ENCODE results near the gene DGKE.

Gene DGKE

GRCh38 chr17:56834380-56835263 is 671 bp downstream of the DGKE start:
- in situ Hi-C loops (cut with HindIII; ENCODE audit: low pct_ligation_motif_present, low pct_unique_long_range_greater_than_20kb, low sequenced_read_pairs) = no loop called here
- DNase-seq = peak; percentile 61

GRCh38 chr17:56835264-56835585 is 1.3 kb downstream of the DGKE start:
- in situ Hi-C loops (cut with HindIII; ENCODE audit: low pct_ligation_motif_present, low pct_unique_long_range_greater_than_20kb, low sequenced_read_pairs) = no loop called here

GRCh38 chr17:56838687-56839086 is 4.7 kb downstream of the DGKE start:
- DNase-seq = no peak
- in situ Hi-C loops (cut with HindIII; ENCODE audit: low pct_ligation_motif_present, low pct_unique_long_range_greater_than_20kb, low sequenced_read_pairs) = no loop called here

More at GRCh38 chr17:56835264-56835585, 1.3 kb downstream of the DGKE start:
- peak; percentile 9 for DNase-seq

- in situ Hi-C loops (cut with HindIII; ENCODE audit: low pct_ligation_motif_present, low pct_unique_long_range_greater_than_20kb, low sequenced_read_pairs) = no loop called here
- DNase-seq = no peak
These were observed 8.6 kb downstream of the DGKE start for GRCh38 chr17:56842577-56842976.

GRCh38 chr17:56845934-56846333 is 12.0 kb downstream of the DGKE start:
- in situ Hi-C loops (cut with HindIII; ENCODE audit: low pct_ligation_motif_present, low pct_unique_long_range_greater_than_20kb, low sequenced_read_pairs) = no loop called here
- DNase-seq = no peak

- in situ Hi-C loops (cut with HindIII; ENCODE audit: low pct_ligation_motif_present, low pct_unique_long_range_greater_than_20kb, low sequenced_read_pairs) = no loop called here
- no peak for DNase-seq
These were observed 13.2 kb downstream of the DGKE start for GRCh38 chr17:56847106-56847505.

- no peak for DNase-seq
- in situ Hi-C loops (cut with HindIII; ENCODE audit: low pct_ligation_motif_present, low pct_unique_long_range_greater_than_20kb, low sequenced_read_pairs) = no loop called here
These were observed 15.2 kb downstream of the DGKE start for GRCh38 chr17:56849131-56849530.

- no peak for DNase-seq
- in situ Hi-C loops (cut with HindIII; ENCODE audit: low pct_ligation_motif_present, low pct_unique_long_range_greater_than_20kb, low sequenced_read_pairs) = no loop called here
These were observed 16.6 kb downstream of the DGKE start for GRCh38 chr17:56850591-56850990.

GRCh38 chr17:56851008-56851407 is 17.1 kb downstream of the DGKE start:
- in situ Hi-C loops (cut with HindIII; ENCODE audit: low pct_ligation_motif_present, low pct_unique_long_range_greater_than_20kb, low sequenced_read_pairs) = no loop called here
- no peak for DNase-seq

GRCh38 chr17:56861899-56862298 is 27.9 kb downstream of the DGKE start:
- in situ Hi-C loops (cut with HindIII; ENCODE audit: low pct_ligation_motif_present, low pct_unique_long_range_greater_than_20kb, low sequenced_read_pairs) = no loop called here
- DNase-seq = no peak

- in situ Hi-C loops (cut with HindIII; ENCODE audit: low pct_ligation_motif_present, low pct_unique_long_range_greater_than_20kb, low sequenced_read_pairs) = no loop called here
These were observed 30.0 kb downstream of the DGKE start for GRCh38 chr17:56863974-56864373.

GRCh38 chr17:56866076-56866475 is 32.1 kb downstream of the DGKE start:
- in situ Hi-C loops (cut with HindIII; ENCODE audit: low pct_ligation_motif_present, low pct_unique_long_range_greater_than_20kb, low sequenced_read_pairs) = no loop called here

More at GRCh38 chr17:56863974-56864373, 30.0 kb downstream of the DGKE start:
- DNase-seq = no peak

GRCh38 chr17:56866496-56866895 is 32.5 kb downstream of the DGKE start:
- no peak for DNase-seq
- in situ Hi-C loops (cut with HindIII; ENCODE audit: low pct_ligation_motif_present, low pct_unique_long_range_greater_than_20kb, low sequenced_read_pairs) = no loop called here

More at GRCh38 chr17:56866076-56866475, 32.1 kb downstream of the DGKE start:
- DNase-seq = no peak

- in situ Hi-C loops (cut with HindIII; ENCODE audit: low pct_ligation_motif_present, low pct_unique_long_range_greater_than_20kb, low sequenced_read_pairs) = no loop called here
These were observed 34.0 kb downstream of the DGKE start for GRCh38 chr17:56867948-56868376.

GRCh38 chr17:56868716-56869115 is 34.8 kb downstream of the DGKE start:
- in situ Hi-C loops (cut with HindIII; ENCODE audit: low pct_ligation_motif_present, low pct_unique_long_range_greater_than_20kb, low sequenced_read_pairs) = no loop called here
- no peak for DNase-seq

More at GRCh38 chr17:56867948-56868376, 34.0 kb downstream of the DGKE start:
- no peak for DNase-seq

- no peak for DNase-seq
- in situ Hi-C loops (cut with HindIII; ENCODE audit: low pct_ligation_motif_present, low pct_unique_long_range_greater_than_20kb, low sequenced_read_pairs) = no loop called here
These were observed 36.2 kb downstream of the DGKE start for GRCh38 chr17:56870081-56870651.

- DNase-seq = no peak
- in situ Hi-C loops (cut with HindIII; ENCODE audit: low pct_ligation_motif_present, low pct_unique_long_range_greater_than_20kb, low sequenced_read_pairs) = no loop called here
These were observed 42.8 kb downstream of the DGKE start for GRCh38 chr17:56876766-56877179.

GRCh38 chr17:56879280-56879679 is 45.3 kb downstream of the DGKE start:
- in situ Hi-C loops (cut with HindIII; ENCODE audit: low pct_ligation_motif_present, low pct_unique_long_range_greater_than_20kb, low sequenced_read_pairs) = no loop called here
- no peak for DNase-seq

GRCh38 chr17:56880133-56880532 is 46.2 kb downstream of the DGKE start:
- in situ Hi-C loops (cut with HindIII; ENCODE audit: low pct_ligation_motif_present, low pct_unique_long_range_greater_than_20kb, low sequenced_read_pairs) = no loop called here
- no peak for DNase-seq

- in situ Hi-C loops (cut with HindIII; ENCODE audit: low pct_ligation_motif_present, low pct_unique_long_range_greater_than_20kb, low sequenced_read_pairs) = no loop called here
These were observed 46.6 kb downstream of the DGKE start for GRCh38 chr17:56880571-56880970.

More at GRCh38 chr17:56880571-56880970, 46.6 kb downstream of the DGKE start:
- no peak for DNase-seq
